Measurements from ENCODE around the gene ERCC4. TPM values are rescaled to one million over a fixed set of nuclear protein-coding genes. Genes with fewer than 3 reads are reported as not detected.

ERCC4 gene
- total RNA-seq, 1 experiment from 2014 or later: 10.3 TPM

DNA sequence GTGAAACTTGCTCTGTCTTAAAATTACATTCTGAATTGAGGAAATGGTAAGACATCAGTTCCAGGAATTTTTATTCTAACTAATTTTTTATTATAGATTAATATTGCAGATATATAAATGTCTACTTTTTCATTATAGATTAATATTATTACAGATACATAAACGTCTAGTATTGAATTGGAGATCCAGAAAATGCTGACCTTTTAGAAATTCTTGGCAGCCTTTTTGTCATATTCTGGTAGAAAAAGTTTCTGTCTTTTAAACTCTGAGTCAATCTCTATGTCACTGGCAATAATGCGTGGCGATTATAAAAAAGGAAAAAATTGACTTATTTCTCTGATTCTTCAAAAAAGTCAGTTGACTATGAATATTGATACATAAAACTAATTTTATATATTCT, 8.7 kb downstream of the ERCC4 start:
- intact Hi-C loops (cut with micrococcal nuclease): no loop called here
- ChIA-PET CTCF (interaction anchor here (0.9 kb wide), 1 partner anchor 320 kb away, joined by 3 read pairs; no protein-coding TSS in a partner anchor), POLR2A (interaction anchor here (1.2 kb wide), 1 partner anchor 8 kb away, joined by 3 read pairs; no protein-coding TSS in a partner anchor)
- TF ChIP-seq, protein P1, sequence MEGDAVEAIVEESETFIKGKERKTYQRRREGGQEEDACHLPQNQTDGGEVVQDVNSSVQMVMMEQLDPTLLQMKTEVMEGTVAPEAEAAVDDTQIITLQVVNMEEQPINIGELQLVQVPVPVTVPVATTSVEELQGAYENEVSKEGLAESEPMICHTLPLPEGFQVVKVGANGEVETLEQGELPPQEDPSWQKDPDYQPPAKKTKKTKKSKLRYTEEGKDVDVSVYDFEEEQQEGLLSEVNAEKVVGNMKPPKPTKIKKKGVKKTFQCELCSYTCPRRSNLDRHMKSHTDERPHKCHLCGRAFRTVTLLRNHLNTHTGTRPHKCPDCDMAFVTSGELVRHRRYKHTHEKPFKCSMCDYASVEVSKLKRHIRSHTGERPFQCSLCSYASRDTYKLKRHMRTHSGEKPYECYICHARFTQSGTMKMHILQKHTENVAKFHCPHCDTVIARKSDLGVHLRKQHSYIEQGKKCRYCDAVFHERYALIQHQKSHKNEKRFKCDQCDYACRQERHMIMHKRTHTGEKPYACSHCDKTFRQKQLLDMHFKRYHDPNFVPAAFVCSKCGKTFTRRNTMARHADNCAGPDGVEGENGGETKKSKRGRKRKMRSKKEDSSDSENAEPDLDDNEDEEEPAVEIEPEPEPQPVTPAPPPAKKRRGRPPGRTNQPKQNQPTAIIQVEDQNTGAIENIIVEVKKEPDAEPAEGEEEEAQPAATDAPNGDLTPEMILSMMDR (IDR thresholded peaks at IDR 0.05; ENCODE audit: unreplicated experiment): no peak
- DNase-seq (ENCODE audit: unreplicated experiment): no peak
- Mint-ChIP-seq H3K27ac (ENCODE audit: low read depth, unreplicated experiment) (no peak overlapping the region), H3K4me1 (ENCODE audit: insufficient read depth, unreplicated experiment) (no peaks in the 10 kb centered on the region), H3K4me3 (ENCODE audit: unreplicated experiment) (no peak overlapping the region), H3K36me3 (ENCODE audit: insufficient read depth, unreplicated experiment) (peaks cover 16% of the 10 kb centered on the region), H3K9me3 (ENCODE audit: unreplicated experiment) (no peaks in the 10 kb centered on the region), H3K27me3 (ENCODE audit: insufficient read depth, unreplicated experiment) (no peaks in the 10 kb centered on the region)
- no TSS peak for BruUV-seq (replicated peaks)

DNA sequence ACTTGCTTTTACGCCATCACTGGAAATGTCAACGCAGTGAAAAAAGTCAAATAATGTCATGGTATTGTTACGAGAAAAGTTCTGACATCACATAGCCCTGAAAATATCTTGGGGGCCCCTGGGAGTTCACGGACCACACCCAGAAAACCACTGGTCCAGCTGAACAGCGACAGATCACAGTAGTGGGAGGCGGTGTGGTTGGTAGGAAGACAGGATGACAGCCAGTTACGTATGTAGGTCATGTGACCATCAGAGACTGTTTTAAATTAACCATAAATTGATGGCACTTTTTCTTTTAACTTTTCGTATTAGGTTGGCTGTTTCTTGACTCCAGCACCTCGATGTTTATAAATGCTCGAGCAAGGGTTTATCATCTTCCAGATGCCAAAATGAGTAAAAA, 11.9 kb downstream of the ERCC4 start:
- ChIA-PET POLR2A (no interaction called here), CTCF (no interaction called here)
- H3K9me3 Mint-ChIP-seq (ENCODE audit: unreplicated experiment): no peaks in the 10 kb centered on the region
- no peak for DNase-seq (ENCODE audit: unreplicated experiment)
- H3K27ac Mint-ChIP-seq (ENCODE audit: low read depth, unreplicated experiment): no peak overlapping the region
- H3K27me3 Mint-ChIP-seq (ENCODE audit: insufficient read depth, unreplicated experiment): no peaks in the 10 kb centered on the region
- intact Hi-C loops (cut with micrococcal nuclease): no loop called here
- H3K4me1 Mint-ChIP-seq (ENCODE audit: insufficient read depth, unreplicated experiment): peaks cover 9% of the 10 kb centered on the region
- H3K36me3 Mint-ChIP-seq (ENCODE audit: insufficient read depth, unreplicated experiment): peaks cover 13% of the 10 kb centered on the region
- no TSS peak for BruUV-seq (replicated peaks)
- H3K4me3 Mint-ChIP-seq (ENCODE audit: unreplicated experiment): no peak overlapping the region
- TF ChIP-seq, protein P1 (IDR thresholded peaks at IDR 0.05; ENCODE audit: unreplicated experiment): no peak

DNA sequence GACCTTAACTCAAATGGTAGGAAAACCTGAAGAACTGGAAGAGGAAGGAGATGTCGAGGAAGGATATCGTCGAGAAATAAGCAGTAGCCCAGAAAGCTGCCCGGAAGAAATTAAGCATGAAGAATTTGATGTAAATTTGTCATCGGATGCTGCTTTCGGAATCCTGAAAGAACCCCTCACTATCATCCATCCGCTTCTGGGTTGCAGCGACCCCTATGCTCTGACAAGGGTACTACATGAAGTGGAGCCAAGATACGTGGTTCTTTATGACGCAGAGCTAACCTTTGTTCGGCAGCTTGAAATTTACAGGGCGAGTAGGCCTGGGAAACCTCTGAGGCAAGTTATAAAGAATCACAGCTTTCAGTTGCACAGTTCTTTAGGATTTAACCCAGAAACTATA, 15.5 kb downstream of the ERCC4 start:
- TF ChIP-seq, protein P1 (IDR thresholded peaks at IDR 0.05; ENCODE audit: unreplicated experiment): no peak
- POLR2A ChIA-PET: no interaction called here
- H3K27me3 Mint-ChIP-seq (ENCODE audit: insufficient read depth, unreplicated experiment): no peaks in the 10 kb centered on the region
- H3K4me3 Mint-ChIP-seq (ENCODE audit: unreplicated experiment): no peak overlapping the region
- peaks cover 9% of the 10 kb centered on the region for H3K4me1 Mint-ChIP-seq (ENCODE audit: insufficient read depth, unreplicated experiment)
- no peaks in the 10 kb centered on the region for H3K9me3 Mint-ChIP-seq (ENCODE audit: unreplicated experiment)
- DNase-seq (ENCODE audit: unreplicated experiment): no peak
- intact Hi-C loops (cut with micrococcal nuclease): loop anchor here (5.0 kb wide), 1 partner anchor 137 kb away; the partner anchor contains the start of gene MRTFB
- BruUV-seq (replicated peaks): no TSS peak
- peaks cover 7% of the 10 kb centered on the region for H3K36me3 Mint-ChIP-seq (ENCODE audit: insufficient read depth, unreplicated experiment)
- CTCF ChIA-PET: interaction anchor here (0.9 to 4.2 kb wide), 3 partner anchors 11 to 79 kb away, joined by 3 to 22 read pairs (median 3); partner anchors contain the start of gene ERCC4
- no peak overlapping the region for H3K27ac Mint-ChIP-seq (ENCODE audit: low read depth, unreplicated experiment)

DNA sequence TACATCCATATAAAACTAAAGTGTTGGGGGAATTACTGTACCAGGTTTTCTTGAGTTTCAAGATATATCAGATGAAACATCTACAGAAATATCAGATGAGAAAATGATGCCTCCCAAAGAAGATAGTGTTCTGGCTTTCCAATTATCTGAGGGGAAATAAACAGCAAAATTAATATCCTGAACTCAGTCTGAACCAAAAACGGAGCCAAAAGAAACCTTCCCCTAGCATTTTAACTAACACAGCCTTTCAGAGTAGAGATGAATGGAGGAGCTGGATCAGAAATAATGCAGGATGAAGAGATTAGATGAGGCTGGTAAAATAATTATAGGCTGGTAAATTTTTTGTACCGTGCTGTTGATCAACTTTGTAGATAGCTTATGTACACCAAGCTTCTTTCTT, 16.2 kb downstream of the ERCC4 start:
- no peaks in the 10 kb centered on the region for H3K9me3 Mint-ChIP-seq (ENCODE audit: unreplicated experiment)
- no peak overlapping the region for H3K4me3 Mint-ChIP-seq (ENCODE audit: unreplicated experiment)
- peaks cover 7% of the 10 kb centered on the region for H3K36me3 Mint-ChIP-seq (ENCODE audit: insufficient read depth, unreplicated experiment)
- CTCF ChIA-PET: interaction anchor here (0.6 to 4.2 kb wide), 10 partner anchors 10 to 311 kb away, joined by 3 to 22 read pairs (median 4); partner anchors contain the start of gene ERCC4
- no peak for DNase-seq (ENCODE audit: unreplicated experiment)
- no TSS peak for BruUV-seq (replicated peaks)
- H3K4me1 Mint-ChIP-seq (ENCODE audit: insufficient read depth, unreplicated experiment): peaks cover 9% of the 10 kb centered on the region
- no peaks in the 10 kb centered on the region for H3K27me3 Mint-ChIP-seq (ENCODE audit: insufficient read depth, unreplicated experiment)
- POLR2A ChIA-PET: interaction anchor here (0.6 to 2.1 kb wide), 5 partner anchors 8 to 114 kb away, joined by 3 to 8 read pairs (median 4); partner anchors contain the start of gene ERCC4
- intact Hi-C loops (cut with micrococcal nuclease): loop anchor here (5.0 kb wide), 1 partner anchor 136 kb away; the partner anchor contains the start of gene MRTFB
- TF ChIP-seq, protein P1 (IDR thresholded peaks at IDR 0.05; ENCODE audit: unreplicated experiment): no peak
- peak overlapping the region; percentile 83 for H3K27ac Mint-ChIP-seq (ENCODE audit: low read depth, unreplicated experiment)

Measured in MCF 10A (cell line).